Right lobe of liver (tissue), 6 donors: Measurements from ENCODE around the gene OTOA. TPM values are rescaled to one million over a fixed set of nuclear protein-coding genes. Genes with fewer than 3 reads are reported as not detected.
"Not testable (repeated sequence)": the region's sequence is repeated elsewhere in the genome, so short reads cannot be mapped to it uniquely, and the experiment has no call there.

ENCODE experiments used
- ATAC-seq, 4 donors: fragments of 200-7000 bp; cut with Tn5 transposase; one replicate each; pipeline ENCODE4 v1.9.1; 2020; ENCODE audit warnings: mild to moderate bottlenecking in 4 of 4, moderate library complexity in 4 of 4
- DNase-seq, 3 donors: peaks; one replicate each; pipeline ENCODE4 v3.0.0-alpha.2; 2020
- H3K27ac ChIP-seq, 3 donors: fragments of 200-600 bp; one replicate each; pipeline ENCODE4 v1.8.0; 2022
- H3K27me3 ChIP-seq, 2 donors: fragments of 200-600 bp; one replicate each; pipeline ENCODE4 v1.8.0; 2022
- H3K36me3 ChIP-seq, 4 donors: fragments of 200-600 bp; sonication (generic) in 1 of 4; one replicate each; pipeline versions ENCODE4 v1.5.1 to v1.8.0; 2017 to 2022; ENCODE audit warnings: control low read depth in 1 of 4
- H3K4me1 ChIP-seq, 4 donors: fragments of 200-600 bp; sonication (generic) in 1 of 4; one replicate each; pipeline versions ENCODE4 v1.5.1 to v1.8.0; 2017 to 2022; ENCODE audit warnings: control low read depth in 1 of 4
- H3K4me3 ChIP-seq, 3 donors: fragments of 200-600 bp; one replicate each; pipeline ENCODE4 v1.8.0; 2022
- H3K9me3 ChIP-seq, 4 donors: fragments of 200-600 bp; sonication (generic) in 1 of 4; one replicate each; pipeline versions ENCODE4 v1.5.1 to v1.8.0; 2017 to 2022; ENCODE audit warnings: control low read depth in 1 of 4
- POLR2A ChIP-seq: fragments of 450-650 bp; IDR thresholded peaks from one replicate; pipeline ENCODE4 v1.6.1; 2017; ENCODE audit warnings: antibody characterized with exemption, mild to moderate bottlenecking
- WGBS: methylation state at CpG from one replicate; pipeline ENCODE4 v1.1.6; 2018; ENCODE audit warnings: low coverage, low lambda C conversion rate; ENCODE audit not compliant: insufficient coverage; ENCODE audit errors: missing lambda C conversion rate; 5-methylcytosine and 5-hydroxymethylcytosine counted together
- intact Hi-C, 2 donors: fragments of 100-400 bp; cut with DNase I; formaldehyde crosslinking; loops; one replicate each; pipeline versions ENCODE4 v1.11.2 to v1.14.1; 2022
- total RNA-seq, 6 experiments: library from RNA; depleted of rRNA in 2 of 6; stranded (reverse); fragments of >200 nt in 2 of 6; fragmentation: NEBNext Ultra II Directional in 3 of 6; extraction: Animal tissue kit (Norgen Biotek cat#: 25700) in 3 of 6; gene quantifications; one replicate each; pipeline versions ENCODE4 v1.1.0 to v1.2.4, GENCODE V29; 2016 to 2023
- TF ChIP-seq, protein P1 (sequence below), 4 donors: fragments of 200-600 bp in 3 of 4; fragments of 450-650 bp in 1 of 4; IDR thresholded peaks; one replicate each; pipeline versions ENCODE4 v1.5.1 to v1.8.0; 2016 to 2022; ENCODE audit warnings: antibody characterized with exemption in 4 of 4, mild to moderate bottlenecking in 2 of 4
- donor health status: DM: no; HTN: yes; CAD: no.
- donor health status: DM: no; HTN: no; CAD: no.
- donor health status: DM: no; HTN: no; CAD: no.
- donor health status: DM: no; HTN: yes; CAD: no.
- donor health status: DM: no; HTN: yes; CAD: no.

OTOA gene
- total RNA-seq, 6 experiments from 2014 or later = 0.12 to 0.25 (median 0.17) TPM; not detected in 2

DNA sequence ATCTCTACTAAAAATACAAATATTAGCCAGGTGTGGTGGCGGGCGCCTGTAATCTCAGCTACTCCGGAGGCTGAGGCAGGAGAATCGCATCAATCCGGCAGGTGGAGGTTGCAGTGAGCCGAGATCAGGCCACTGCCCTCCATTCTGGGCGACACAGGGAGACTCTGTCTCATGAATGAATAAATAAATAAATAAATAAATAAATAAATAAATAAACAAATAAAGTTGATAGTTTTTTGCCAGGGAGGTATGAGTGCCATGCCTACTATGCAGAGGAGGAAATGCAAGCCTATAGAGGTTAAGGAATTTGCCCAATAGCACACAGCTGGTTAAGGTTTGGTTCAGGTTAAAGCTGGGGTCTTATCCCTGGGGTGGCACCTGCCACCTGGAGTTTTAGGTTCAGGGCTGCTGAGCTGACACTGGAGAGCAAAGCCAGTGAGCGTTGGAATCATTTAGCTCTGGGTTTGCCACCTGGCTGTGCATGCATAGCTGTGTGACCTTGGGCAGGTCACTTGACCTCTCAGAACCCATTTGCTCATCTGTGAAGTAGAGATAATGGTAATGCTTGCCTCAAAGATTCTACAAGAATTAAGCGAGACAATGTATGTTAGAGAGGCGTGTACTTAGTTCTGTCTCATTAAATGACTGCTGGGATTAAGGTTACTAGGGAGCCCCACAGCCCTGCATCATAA, 1.2 kb downstream of the OTOA start:
- Histone ChIP-seq H3K27ac (no peak overlapping the region), H3K36me3 (no peaks in the 10 kb centered on the region), H3K4me1 (no peaks in the 10 kb centered on the region), H3K27me3 (no peaks in the 10 kb centered on the region), H3K4me3 (no peak overlapping the region), H3K9me3 (no peaks in the 10 kb centered on the region)
- ATAC-seq (no peak), DNase-seq (no peak)
- 90% methylated on average over 10 of the region's 10 CpGs for WGBS
- intact Hi-C loops = no loop called here
- TF ChIP-seq, protein P1, sequence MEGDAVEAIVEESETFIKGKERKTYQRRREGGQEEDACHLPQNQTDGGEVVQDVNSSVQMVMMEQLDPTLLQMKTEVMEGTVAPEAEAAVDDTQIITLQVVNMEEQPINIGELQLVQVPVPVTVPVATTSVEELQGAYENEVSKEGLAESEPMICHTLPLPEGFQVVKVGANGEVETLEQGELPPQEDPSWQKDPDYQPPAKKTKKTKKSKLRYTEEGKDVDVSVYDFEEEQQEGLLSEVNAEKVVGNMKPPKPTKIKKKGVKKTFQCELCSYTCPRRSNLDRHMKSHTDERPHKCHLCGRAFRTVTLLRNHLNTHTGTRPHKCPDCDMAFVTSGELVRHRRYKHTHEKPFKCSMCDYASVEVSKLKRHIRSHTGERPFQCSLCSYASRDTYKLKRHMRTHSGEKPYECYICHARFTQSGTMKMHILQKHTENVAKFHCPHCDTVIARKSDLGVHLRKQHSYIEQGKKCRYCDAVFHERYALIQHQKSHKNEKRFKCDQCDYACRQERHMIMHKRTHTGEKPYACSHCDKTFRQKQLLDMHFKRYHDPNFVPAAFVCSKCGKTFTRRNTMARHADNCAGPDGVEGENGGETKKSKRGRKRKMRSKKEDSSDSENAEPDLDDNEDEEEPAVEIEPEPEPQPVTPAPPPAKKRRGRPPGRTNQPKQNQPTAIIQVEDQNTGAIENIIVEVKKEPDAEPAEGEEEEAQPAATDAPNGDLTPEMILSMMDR (IDR thresholded peaks at IDR 0.05) = no peak
- no peak for TF ChIP-seq POLR2A

DNA sequence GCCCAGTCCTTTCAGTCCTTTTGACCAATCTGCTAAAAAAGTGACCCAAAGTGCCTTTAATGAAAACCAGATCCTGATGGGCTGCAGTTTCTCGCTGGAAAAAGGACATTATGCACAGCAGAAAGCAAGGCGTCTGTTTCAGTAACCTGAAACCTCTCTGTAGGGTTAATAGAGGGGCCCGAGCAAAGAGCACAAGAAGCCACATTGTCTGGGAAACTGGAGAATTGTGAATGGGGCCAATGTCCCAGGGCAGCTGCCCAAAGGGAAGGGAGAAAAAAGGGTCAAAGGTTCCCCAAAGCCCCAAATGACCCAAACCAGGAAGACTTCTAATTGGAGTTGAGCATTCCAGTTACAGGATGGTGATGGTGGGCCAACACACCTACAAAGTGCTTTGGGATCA, 3.0 kb downstream of the OTOA start:
- H3K4me1 ChIP-seq = no peaks in the 10 kb centered on the region
- H3K4me3 ChIP-seq = no peak overlapping the region
- WGBS = 55% methylated on average over 3 of the region's 3 CpGs
- H3K27ac ChIP-seq = no peak overlapping the region
- H3K36me3 ChIP-seq = no peaks in the 10 kb centered on the region
- ATAC-seq = no peak
- no peaks in the 10 kb centered on the region for H3K27me3 ChIP-seq
- intact Hi-C loops = no loop called here
- no peak for DNase-seq
- TF ChIP-seq, protein P1 (IDR thresholded peaks at IDR 0.05) = no peak
- TF ChIP-seq POLR2A = no peak
- H3K9me3 ChIP-seq = no peaks in the 10 kb centered on the region

DNA sequence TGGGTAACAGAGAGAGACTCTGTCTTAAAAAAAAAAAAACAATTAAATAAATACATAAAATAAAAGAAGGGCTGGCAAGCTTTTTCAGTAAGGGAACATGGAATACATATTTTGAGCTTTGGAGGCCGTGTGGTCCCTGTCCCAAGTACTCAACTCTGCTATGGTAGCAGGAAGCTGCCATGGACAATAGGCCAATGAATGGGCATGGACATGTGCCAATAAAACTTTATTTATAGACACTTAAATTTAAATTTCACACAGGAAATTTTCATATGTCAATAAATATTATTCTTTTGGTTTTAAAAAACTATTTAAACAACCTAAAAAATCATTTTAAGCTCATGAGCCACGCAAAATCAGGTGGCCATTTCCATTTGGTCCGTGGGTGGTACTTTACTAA, 3.8 kb downstream of the OTOA start:
- no peaks in the 10 kb centered on the region for H3K27me3 ChIP-seq
- no peak for TF ChIP-seq POLR2A
- TF ChIP-seq, protein P1 (IDR thresholded peaks at IDR 0.05) = no peak
- no peak overlapping the region for H3K4me3 ChIP-seq
- H3K36me3 ChIP-seq = no peaks in the 10 kb centered on the region
- 72% methylated on average over 3 of the region's 3 CpGs for WGBS
- no peaks in the 10 kb centered on the region for H3K9me3 ChIP-seq
- ATAC-seq = no peak
- no peaks in the 10 kb centered on the region for H3K4me1 ChIP-seq
- H3K27ac ChIP-seq = no peak overlapping the region
- intact Hi-C loops = no loop called here
- no peak for DNase-seq

DNA sequence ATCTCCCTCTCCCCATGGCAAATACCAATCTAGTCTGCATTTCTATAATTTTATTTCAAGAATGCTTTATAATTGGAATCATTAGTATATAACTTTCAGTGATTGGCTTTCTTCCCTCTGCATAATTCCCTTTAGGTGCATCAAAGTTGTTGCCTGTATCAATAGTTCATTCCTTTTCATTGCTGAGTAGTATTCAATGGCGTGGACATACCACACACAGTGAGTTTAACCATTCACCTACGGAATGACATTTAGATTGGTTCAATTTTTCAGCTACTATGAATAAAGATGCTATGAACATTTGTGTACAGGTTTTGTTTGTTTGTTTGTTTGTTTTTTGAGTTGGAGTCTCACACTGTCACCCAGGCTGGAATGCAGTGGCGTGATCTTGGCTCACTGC, 9.7 kb downstream of the OTOA start:
- H3K27ac ChIP-seq = no peak overlapping the region
- no peaks in the 10 kb centered on the region for H3K9me3 ChIP-seq
- ATAC-seq (no peak), DNase-seq (no peak)
- 81% methylated on average over 2 of the region's 3 CpGs for WGBS
- TF ChIP-seq POLR2A = no peak
- TF ChIP-seq, protein P1 (IDR thresholded peaks at IDR 0.05) = no peak
- H3K4me3 ChIP-seq = no peak overlapping the region
- intact Hi-C loops = no loop called here
- no peaks in the 10 kb centered on the region for H3K36me3 ChIP-seq
- H3K27me3 ChIP-seq = no peaks in the 10 kb centered on the region
- H3K4me1 ChIP-seq = no peaks in the 10 kb centered on the region

DNA sequence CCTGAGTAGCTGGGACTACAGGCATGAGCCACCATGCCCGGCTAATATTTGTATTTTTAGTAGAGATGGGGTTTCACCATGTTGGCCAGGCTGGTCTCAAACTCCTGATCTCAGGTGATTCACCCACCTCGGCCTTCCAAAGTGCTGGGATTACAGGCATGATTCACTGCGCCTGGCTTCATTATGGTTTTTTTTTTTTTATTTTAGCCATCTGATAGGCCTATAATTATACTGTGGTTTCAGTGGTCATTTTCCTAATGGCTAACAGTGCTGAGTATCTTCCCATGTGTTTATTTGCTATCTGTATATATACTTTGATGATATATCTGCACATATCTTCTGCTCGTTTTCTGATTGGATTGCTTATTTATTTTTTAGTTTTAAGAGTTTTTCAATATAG, 10.7 kb downstream of the OTOA start:
- H3K4me3 ChIP-seq, H3K27me3 ChIP-seq, H3K36me3 ChIP-seq, H3K4me1 ChIP-seq, ATAC-seq, intact Hi-C loops, H3K9me3 ChIP-seq, H3K27ac ChIP-seq, DNase-seq: not testable (repeated sequence)
- 75% methylated on average over 4 of the region's 4 CpGs for WGBS

DNA sequence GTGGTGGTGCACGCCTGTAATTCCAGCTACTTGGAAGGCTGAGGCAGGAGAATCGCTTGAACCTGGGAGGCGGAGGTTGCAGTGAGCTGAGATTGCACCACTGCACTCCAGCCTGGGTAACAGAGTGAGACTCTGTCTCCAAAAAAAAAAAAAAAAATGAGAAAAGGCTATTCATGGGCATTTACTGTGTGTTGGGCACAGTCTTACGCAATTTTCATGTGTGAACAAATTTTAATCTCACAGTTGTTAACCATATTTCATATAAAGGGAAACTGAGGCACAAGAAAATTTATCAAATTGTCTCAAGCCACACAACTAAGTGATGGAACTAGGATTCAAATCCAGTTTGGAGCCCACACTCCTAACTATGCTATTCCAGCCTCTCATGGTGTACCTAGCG, 16.9 kb downstream of the OTOA start:
- DNase-seq, intact Hi-C loops, H3K27me3 ChIP-seq, H3K4me3 ChIP-seq, H3K9me3 ChIP-seq, ATAC-seq, H3K4me1 ChIP-seq, H3K27ac ChIP-seq, H3K36me3 ChIP-seq: not testable (repeated sequence)
- WGBS = 88% methylated on average over 5 of the region's 5 CpGs
